Peyer's patch (tissue), 4 donors: Measurements from ENCODE around the gene TSPAN18. TPM values are rescaled to one million over a fixed set of nuclear protein-coding genes. Genes with fewer than 3 reads are reported as not detected.
A peak's percentile ranks its signal among the peaks of the same experiment; 100 is the strongest.

Experiments
- DNase-seq, 3 donors: peaks; one replicate each; pipeline ENCODE4 v3.0.0-alpha.2; 2017 to 2019
- H3K27ac ChIP-seq, 4 donors: fragments of 200-600 bp; sonication (generic); one replicate each; pipeline ENCODE4 v1.5.1; 2016 to 2019
- H3K27me3 ChIP-seq, 2 donors: fragments of 200-600 bp; sonication (generic); one replicate each; pipeline ENCODE4 v1.5.1; 2019
- H3K36me3 ChIP-seq, 3 donors: fragments of 200-600 bp; sonication (generic); one replicate each; pipeline ENCODE4 v1.5.1; 2016 to 2019
- H3K4me1 ChIP-seq, 4 donors: fragments of 200-600 bp; sonication (generic); one replicate each; pipeline ENCODE4 v1.5.1; 2016 to 2019
- H3K4me3 ChIP-seq, 4 donors: fragments of 200-600 bp; sonication (generic); 1 replicate in 3 of 4; 2 replicates in 1 of 4; pipeline ENCODE4 v1.5.1; 2016 to 2019; ENCODE audit warnings: mild to moderate bottlenecking in 1 of 4
- H3K9me3 ChIP-seq, 4 donors: fragments of 200-600 bp; sonication (generic); one replicate each; pipeline ENCODE4 v1.5.1; 2016 to 2019; ENCODE audit warnings: mild to moderate bottlenecking in 1 of 4
- CTCF ChIP-seq, 6 experiments: fragments of 450-650 bp in 4 of 6; fragments of 200-600 bp in 2 of 6; sonication (generic) in 1 of 6; IDR thresholded peaks; one replicate each; pipeline ENCODE4 v1.5.1; 2017 to 2019; ENCODE audit warnings: antibody characterized with exemption in 6 of 6, mild to moderate bottlenecking in 3 of 6, moderate library complexity in 1 of 6
- POLR2A ChIP-seq, 2 donors: fragments of 450-650 bp; IDR thresholded peaks; one replicate each; pipeline ENCODE4 v1.5.1; 2017; ENCODE audit warnings: antibody characterized with exemption in 2 of 2, mild to moderate bottlenecking in 2 of 2, moderate library complexity in 2 of 2
- total RNA-seq, 4 donors: library from RNA; depleted of rRNA; stranded (reverse); fragments of >200 nt; gene quantifications; one replicate each; pipeline ENCODE4 v1.1.0, GENCODE V29; 2016

TSPAN18 gene
- total RNA-seq, 4 donors from 2014 or later = 1.1 to 19.8 (median 3.1) TPM

GRCh38 chr11:44778195-44779100, 51.7 kb downstream of the TSPAN18 start:
- peak in 1 of 3 donors; percentile 27 for DNase-seq
- Histone ChIP-seq H3K27me3 (no peaks in the 10 kb centered on the region), H3K36me3 (no peaks in the 10 kb centered on the region), H3K4me3 (no peak overlapping the region), H3K9me3 (no peaks in the 10 kb centered on the region), H3K27ac (no peak overlapping the region), H3K4me1 (peaks cover 0 to 4% (median 0%) of the 10 kb centered on the region in 4 donors)
- TF ChIP-seq CTCF (IDR thresholded peaks at IDR 0.05) (no peak), POLR2A (IDR thresholded peaks at IDR 0.05) (no peak)

GRCh38 chr11:44779736-44780520, 53.2 kb downstream of the TSPAN18 start:
- Histone ChIP-seq H3K9me3 (no peaks in the 10 kb centered on the region), H3K4me3 (no peak overlapping the region), H3K4me1 (no peaks in the 10 kb centered on the region), H3K27ac (no peak overlapping the region), H3K27me3 (no peaks in the 10 kb centered on the region), H3K36me3 (no peaks in the 10 kb centered on the region)
- peak in 1 of 3 donors; percentile 9 for DNase-seq
- TF ChIP-seq POLR2A (IDR thresholded peaks at IDR 0.05) (no peak), CTCF (IDR thresholded peaks at IDR 0.05) (no peak)

- Histone ChIP-seq H3K4me3 (no peak overlapping the region), H3K27me3 (no peaks in the 10 kb centered on the region), H3K4me1 (no peaks in the 10 kb centered on the region), H3K9me3 (no peaks in the 10 kb centered on the region), H3K36me3 (no peaks in the 10 kb centered on the region), H3K27ac (peak overlapping the region in 1 of 4 donors; percentile 45)
- peak in 1 of 3 donors; percentile 46 for DNase-seq
- no peak for TF ChIP-seq POLR2A (IDR thresholded peaks at IDR 0.05)
- no peak for TF ChIP-seq CTCF (IDR thresholded peaks at IDR 0.05)
Observed at GRCh38 chr11:44780940-44781631, 54.3 kb downstream of the TSPAN18 start.

- Histone ChIP-seq H3K27ac (peak overlapping the region in 1 of 4 donors; percentile 45), H3K27me3 (no peaks in the 10 kb centered on the region), H3K36me3 (no peaks in the 10 kb centered on the region), H3K4me1 (no peaks in the 10 kb centered on the region), H3K9me3 (no peaks in the 10 kb centered on the region), H3K4me3 (no peak overlapping the region)
- TF ChIP-seq CTCF (IDR thresholded peaks at IDR 0.05) = no peak
- TF ChIP-seq POLR2A (IDR thresholded peaks at IDR 0.05) = no peak
- no peak for DNase-seq
Observed at GRCh38 chr11:44781655-44782054, 54.9 kb downstream of the TSPAN18 start.

- Histone ChIP-seq H3K4me3 (no peak overlapping the region), H3K36me3 (no peaks in the 10 kb centered on the region), H3K27me3 (no peaks in the 10 kb centered on the region), H3K27ac (no peak overlapping the region), H3K4me1 (no peaks in the 10 kb centered on the region), H3K9me3 (no peaks in the 10 kb centered on the region)
- TF ChIP-seq POLR2A (IDR thresholded peaks at IDR 0.05) = no peak
- TF ChIP-seq CTCF (IDR thresholded peaks at IDR 0.05) = no peak
- no peak for DNase-seq
Observed at GRCh38 chr11:44782478-44782877, 55.7 kb downstream of the TSPAN18 start.
